Activated B cell treated with CpG ODN at 0.5 μM for 24 hours (primary cell): ENCODE results near the gene MEX3A. TPM values are rescaled to one million over a fixed set of nuclear protein-coding genes. Genes with fewer than 3 reads are reported as not detected.
A peak's percentile ranks its signal among the peaks of the same experiment; 100 is the strongest.

Experiments used
- ATAC-seq: fragments of 200-7000 bp; cut with Tn5 transposase; one replicate; pipeline ENCODE4 v1.10.0; 2021; ENCODE audit warnings: low read depth, mild to moderate bottlenecking, moderate library complexity
- CTCF ChIA-PET: fragments of 350-600 bp; sonication (Branson Sonifier 250); formaldehyde crosslinking; loops from one replicate; lab custom pipeline; 2021; ENCODE audit warnings: antibody characterized with exemption; lab: Charles Lee
- POLR2A ChIA-PET: fragments of 350-600 bp; sonication (Branson Sonifier 250); formaldehyde crosslinking; loops from one replicate; lab custom pipeline; 2021; ENCODE audit warnings: antibody characterized with exemption; lab: Charles Lee
- DNase-seq: peaks from one replicate; pipeline ENCODE4 v3.0.0; 2022
- H3K27ac Mint-ChIP-seq: one replicate; pipeline ENCODE4 v1.8.0; 2020; ENCODE audit warnings: mixed read lengths
- H3K27me3 Mint-ChIP-seq: one replicate; pipeline ENCODE4 v1.8.0; 2021; ENCODE audit warnings: mixed read lengths
- H3K36me3 Mint-ChIP-seq: one replicate; pipeline ENCODE4 v1.8.0; 2021; ENCODE audit warnings: low read depth, mixed read lengths
- H3K4me1 Mint-ChIP-seq: one replicate; pipeline ENCODE4 v1.8.0; 2021; ENCODE audit warnings: mixed read lengths
- H3K4me3 Mint-ChIP-seq: one replicate; pipeline ENCODE4 v1.8.0; 2020; ENCODE audit warnings: mild to moderate bottlenecking, mixed read lengths
- H3K9me3 Mint-ChIP-seq: one replicate; pipeline ENCODE4 v1.8.0; 2020; ENCODE audit warnings: mixed read lengths
- CTCF ChIP-seq: fragments of 200-600 bp; IDR thresholded peaks from one replicate; pipeline ENCODE4 v1.8.0; 2022; ENCODE audit warnings: antibody characterized with exemption, mild to moderate bottlenecking
- intact Hi-C: fragments of 100-400 bp; cut with micrococcal nuclease; formaldehyde crosslinking; loops from one replicate; pipeline ENCODE4 v1.15.1; 2024
- total RNA-seq: library from RNA; stranded (reverse); gene quantifications from 2 replicates; pipeline ENCODE4 v1.2.3, GENCODE V29; 2022

The MEX3A gene
- total RNA-seq, 1 donor from 2014 or later: 0.47 TPM

GRCh38 chr1:156060937-156061636, 21.2 kb downstream of the MEX3A start, which contains the start of gene RAB25:
Gene RAB25, plus strand, starts transcription at chr1:156061160. Its CDS starts 241 bp downstream, at chr1:156061401.
- ChIA-PET POLR2A (no interaction called here), CTCF (no interaction called here)
- ATAC-seq (no peak), DNase-seq (no peak)
- H3K36me3 Mint-ChIP-seq: peaks cover 20% of the 10 kb centered on the region
- TF ChIP-seq CTCF: no peak
- H3K27me3 Mint-ChIP-seq: no peaks in the 10 kb centered on the region
- intact Hi-C loops: no loop called here
- peaks cover 5% of the 10 kb centered on the region for H3K4me1 Mint-ChIP-seq
- no peak within 1 kb of the TSS for H3K27ac Mint-ChIP-seq
- H3K9me3 Mint-ChIP-seq: no peaks in the 10 kb centered on the region
- no peak within 1 kb of the TSS for H3K4me3 Mint-ChIP-seq

- intact Hi-C loops: loop anchor here (10.0 kb wide), 1 partner anchor 802 kb away; the partner anchor contains the start of gene ENTREP3
- Mint-ChIP-seq H3K36me3 (peaks cover 29% of the 10 kb centered on the region), H3K4me3 (peak overlapping the region; percentile 2), H3K27me3 (no peaks in the 10 kb centered on the region), H3K27ac (no peak overlapping the region), H3K4me1 (peaks cover 29% of the 10 kb centered on the region), H3K9me3 (no peaks in the 10 kb centered on the region)
- ChIA-PET POLR2A (interaction anchor here (0.9 kb wide), 1 partner anchor 78 kb away, joined by 4 read pairs; the partner anchor contains the start of gene ARHGEF2), CTCF (interaction anchor here (1.0 kb wide), 1 partner anchor 10 kb away, joined by 3 read pairs; no protein-coding TSS in a partner anchor)
- TF ChIP-seq CTCF: no peak
- ATAC-seq: no peak
- no peak for DNase-seq
These were observed 25.9 kb downstream of the MEX3A start for GRCh38 chr1:156056326-156056849.

- DNase-seq: no peak
- CTCF ChIA-PET: interaction anchor here (1.0 kb wide), 1 partner anchor 11 kb away, joined by 3 read pairs; no protein-coding TSS in a partner anchor
- Mint-ChIP-seq H3K27ac (peak overlapping the region; percentile 72), H3K4me3 (peak overlapping the region; percentile 93), H3K4me1 (peaks cover 29% of the 10 kb centered on the region), H3K36me3 (peaks cover 29% of the 10 kb centered on the region), H3K27me3 (no peaks in the 10 kb centered on the region), H3K9me3 (no peaks in the 10 kb centered on the region)
- POLR2A ChIA-PET: no interaction called here
- intact Hi-C loops: loop anchor here (2.0 to 10.0 kb wide), 2 partner anchors 43 to 801 kb away; partner anchors contain the start of gene ENTREP3
- TF ChIP-seq CTCF: no peak
- no peak for ATAC-seq
These were observed 26.8 kb downstream of the MEX3A start for GRCh38 chr1:156055281-156056048.

- ChIA-PET POLR2A (no interaction called here), CTCF (interaction anchor here (1.9 kb wide), 1 partner anchor 29 kb away, joined by 4 read pairs; no protein-coding TSS in a partner anchor)
- Mint-ChIP-seq H3K4me1 (peaks cover 29% of the 10 kb centered on the region), H3K27me3 (no peaks in the 10 kb centered on the region), H3K4me3 (peak within 1 kb of the TSS; percentile 93), H3K36me3 (peaks cover 35% of the 10 kb centered on the region), H3K27ac (peak within 1 kb of the TSS; percentile 97), H3K9me3 (no peaks in the 10 kb centered on the region)
- ATAC-seq (peak; percentile 73), DNase-seq (peak; percentile 94)
- intact Hi-C loops: loop anchor here (1.0 to 10.0 kb wide), 12 partner anchors 28 to 800 kb away; partner anchors contain the start of genes ARHGEF2, CCT3, ENTREP3 and KHDC4
- no peak for TF ChIP-seq CTCF
These were observed 27.6 kb downstream of the MEX3A start, which contains the start of gene LAMTOR2 for GRCh38 chr1:156054500-156055280. Gene LAMTOR2, plus strand, starts transcription at chr1:156054782. Its CDS starts 108 bp downstream, at chr1:156054890.
